ENCODE data around the gene SETD1A. TPM values are rescaled to one million over a fixed set of nuclear protein-coding genes. Genes with fewer than 3 reads are reported as not detected.
A peak's percentile ranks its signal among the peaks of the same experiment; 100 is the strongest.

The SETD1A gene
- 99.1 TPM for polyA plus RNA-seq (2012; ENCODE audit: insufficient read depth, insufficient read length, low read depth)

DNA sequence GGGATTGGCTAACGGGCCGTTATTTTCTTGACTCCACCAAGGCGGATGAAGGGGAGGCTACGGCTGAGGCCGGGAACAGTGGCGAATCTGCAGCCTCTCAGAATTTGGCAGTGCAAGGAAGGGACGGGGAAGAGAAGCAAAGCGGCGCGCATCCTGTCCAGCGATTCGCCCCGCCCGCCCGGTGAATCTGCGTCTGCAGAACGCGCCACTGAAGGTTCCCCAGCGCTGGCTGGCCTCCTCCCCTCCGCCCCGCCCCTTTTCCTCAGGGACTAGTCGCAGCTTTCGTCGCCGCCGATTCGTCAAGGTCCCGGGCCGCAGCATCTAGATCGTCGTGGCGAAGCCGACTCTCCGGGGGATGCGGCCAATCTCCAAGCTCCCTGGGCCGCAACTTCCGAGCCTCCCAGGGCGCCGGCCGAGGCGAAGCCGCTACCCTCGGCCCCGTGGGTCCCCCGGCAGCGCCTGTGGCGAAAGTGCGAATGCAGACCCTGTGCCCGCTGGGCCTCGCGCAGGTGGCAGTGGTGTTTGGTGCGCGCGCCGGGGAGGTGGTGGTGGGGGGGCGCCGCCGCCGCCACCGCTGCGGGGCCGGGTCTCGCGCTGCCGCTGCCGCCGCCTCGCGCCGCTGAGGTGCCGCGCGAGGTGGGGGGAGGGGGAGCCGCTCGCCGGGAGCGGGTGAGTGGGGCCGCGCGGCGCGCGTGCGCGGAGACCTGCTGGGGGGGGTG lies at the start of gene SETD1A:
Gene SETD1A, plus strand, starts transcription at position 299 of the 719 bp plus-strand sequence. CDS start 978 bp downstream, outside the sequence.
- peak within 1 kb of the TSS; percentile 83 for H3K4me3 ChIP-seq (ENCODE audit: low read depth, low read length)
- DNase-seq: peak; percentile 97
- TF ChIP-seq, protein P1, sequence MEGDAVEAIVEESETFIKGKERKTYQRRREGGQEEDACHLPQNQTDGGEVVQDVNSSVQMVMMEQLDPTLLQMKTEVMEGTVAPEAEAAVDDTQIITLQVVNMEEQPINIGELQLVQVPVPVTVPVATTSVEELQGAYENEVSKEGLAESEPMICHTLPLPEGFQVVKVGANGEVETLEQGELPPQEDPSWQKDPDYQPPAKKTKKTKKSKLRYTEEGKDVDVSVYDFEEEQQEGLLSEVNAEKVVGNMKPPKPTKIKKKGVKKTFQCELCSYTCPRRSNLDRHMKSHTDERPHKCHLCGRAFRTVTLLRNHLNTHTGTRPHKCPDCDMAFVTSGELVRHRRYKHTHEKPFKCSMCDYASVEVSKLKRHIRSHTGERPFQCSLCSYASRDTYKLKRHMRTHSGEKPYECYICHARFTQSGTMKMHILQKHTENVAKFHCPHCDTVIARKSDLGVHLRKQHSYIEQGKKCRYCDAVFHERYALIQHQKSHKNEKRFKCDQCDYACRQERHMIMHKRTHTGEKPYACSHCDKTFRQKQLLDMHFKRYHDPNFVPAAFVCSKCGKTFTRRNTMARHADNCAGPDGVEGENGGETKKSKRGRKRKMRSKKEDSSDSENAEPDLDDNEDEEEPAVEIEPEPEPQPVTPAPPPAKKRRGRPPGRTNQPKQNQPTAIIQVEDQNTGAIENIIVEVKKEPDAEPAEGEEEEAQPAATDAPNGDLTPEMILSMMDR (IDR thresholded peaks at IDR 0.05; ENCODE audit: low read depth, low read length): no peak; the same call in 1 of the 2 replicates
- H3K9me3 ChIP-seq: no peaks in the 10 kb centered on the region
- peaks cover 38% of the 10 kb centered on the region for H3K36me3 ChIP-seq
- H3K27me3 ChIP-seq: no peaks in the 10 kb centered on the region
- peaks cover 6% of the 10 kb centered on the region for H3K4me1 ChIP-seq

DNA sequence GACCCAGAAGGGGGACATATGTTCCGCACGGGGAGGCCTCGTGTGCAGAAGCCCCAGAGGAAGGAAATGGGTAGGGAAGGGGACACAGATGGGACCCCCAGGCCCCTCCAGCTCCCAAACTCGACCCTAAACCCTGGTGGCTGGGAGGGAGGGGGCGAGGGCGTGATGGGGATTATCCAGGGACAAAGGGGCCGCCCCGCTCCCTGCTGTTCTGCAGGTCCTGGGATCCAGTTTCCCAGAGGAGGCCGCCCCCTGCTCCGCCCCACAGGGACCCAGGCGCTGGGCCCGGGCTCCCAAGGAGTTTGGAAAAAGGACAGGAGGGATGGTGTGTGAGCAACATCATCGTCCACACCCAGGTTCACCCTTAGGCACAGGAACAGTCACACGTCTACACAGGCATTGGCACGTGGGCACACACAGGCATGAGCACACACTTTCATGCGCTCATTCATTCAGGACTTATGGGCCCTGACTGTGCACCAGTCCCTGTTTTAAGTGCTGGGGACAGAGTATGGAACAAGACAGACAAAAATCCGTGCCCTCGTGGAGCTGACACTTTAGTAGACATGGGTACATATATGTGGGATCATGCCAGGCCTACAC lies 47.0 kb upstream of the SETD1A start:
- no peaks in the 10 kb centered on the region for H3K27me3 ChIP-seq
- DNase-seq: no peak
- no peaks in the 10 kb centered on the region for H3K4me1 ChIP-seq
- TF ChIP-seq, protein P1 (IDR thresholded peaks at IDR 0.05; ENCODE audit: low read depth, low read length): no peak
- no peak overlapping the region for H3K4me3 ChIP-seq (ENCODE audit: low read depth, low read length)
- no peaks in the 10 kb centered on the region for H3K36me3 ChIP-seq
- no peaks in the 10 kb centered on the region for H3K9me3 ChIP-seq

DNA sequence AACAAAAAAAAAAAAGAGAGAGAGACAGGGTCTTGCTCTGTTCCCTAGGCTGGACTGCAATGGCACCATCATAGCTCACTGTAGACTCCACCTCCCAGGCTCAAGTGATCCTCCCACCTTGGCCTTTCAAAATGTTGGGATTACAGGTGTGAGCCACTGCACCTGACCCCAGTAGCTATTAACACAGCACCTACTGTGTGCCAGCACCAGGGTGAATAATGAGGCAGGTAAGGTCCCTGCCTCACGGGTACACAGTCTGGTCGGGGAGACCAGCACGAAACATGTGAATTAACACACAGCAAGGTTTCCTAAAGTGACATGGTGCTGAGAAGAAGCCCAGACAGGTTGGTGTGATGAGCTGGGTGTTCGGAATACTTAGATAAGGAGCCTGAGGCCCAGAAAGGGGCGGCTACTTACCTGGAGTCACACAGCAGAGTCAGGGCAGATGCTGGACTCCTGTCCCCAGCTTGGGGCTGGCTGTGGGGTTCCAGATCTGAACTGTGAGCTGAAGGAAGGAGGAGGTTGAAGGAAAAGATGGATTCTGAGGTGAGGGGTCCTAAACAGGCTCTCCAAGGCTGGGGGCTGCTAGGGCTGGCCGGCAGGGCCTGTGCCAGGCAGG lies 44.7 kb upstream of the SETD1A start:
- H3K4me1 ChIP-seq: no peaks in the 10 kb centered on the region
- TF ChIP-seq, protein P1 (IDR thresholded peaks at IDR 0.05; ENCODE audit: low read depth, low read length): no peak
- no peaks in the 10 kb centered on the region for H3K36me3 ChIP-seq
- no peaks in the 10 kb centered on the region for H3K27me3 ChIP-seq
- H3K4me3 ChIP-seq (ENCODE audit: low read depth, low read length): no peak overlapping the region
- H3K9me3 ChIP-seq: no peaks in the 10 kb centered on the region
- DNase-seq: no peak

DNA sequence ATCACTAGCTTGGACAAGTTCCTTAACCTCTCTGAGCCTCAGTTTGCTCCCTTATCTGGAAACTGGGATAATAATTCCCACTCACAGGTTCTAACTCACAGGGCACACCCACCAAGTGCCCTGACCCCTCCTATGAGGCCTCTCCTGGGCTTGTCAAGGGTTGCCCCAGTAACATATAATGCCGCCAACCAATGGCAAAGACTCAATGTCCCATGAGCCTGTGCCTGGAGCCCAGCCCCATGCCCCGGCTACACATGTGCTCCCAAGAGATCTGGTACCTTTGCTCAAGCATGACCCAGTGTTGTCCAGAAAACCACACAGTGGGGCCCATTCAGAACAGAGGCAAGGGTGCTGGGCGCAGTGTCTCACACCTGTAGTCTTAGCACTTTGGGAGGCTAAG lies 42.7 kb upstream of the SETD1A start:
- H3K36me3 ChIP-seq: no peaks in the 10 kb centered on the region
- TF ChIP-seq, protein P1 (IDR thresholded peaks at IDR 0.05; ENCODE audit: low read depth, low read length): no peak

DNA sequence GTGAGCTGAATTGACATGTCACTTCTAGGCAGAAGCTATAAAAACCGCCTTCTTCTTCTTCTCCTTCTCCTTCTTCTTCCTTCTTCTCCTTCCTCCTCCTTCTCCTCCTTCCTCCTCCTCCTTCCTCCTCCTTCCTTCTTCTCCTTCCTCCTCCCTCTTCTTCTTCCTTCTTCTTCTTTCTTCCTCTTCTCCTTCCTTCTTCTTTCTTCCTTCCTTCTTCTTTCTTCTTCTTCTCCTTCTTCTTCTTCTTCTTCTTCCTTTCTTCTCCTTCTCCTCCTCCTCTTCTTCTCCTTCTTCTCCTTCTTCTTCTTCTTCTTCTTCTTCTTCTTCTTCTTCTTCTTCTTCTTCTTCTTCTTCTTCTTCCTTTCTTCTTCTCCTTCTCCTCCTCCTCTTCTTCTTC lies 38.9 kb upstream of the SETD1A start:
- no peak overlapping the region for H3K4me3 ChIP-seq (ENCODE audit: low read depth, low read length)
- no peaks in the 10 kb centered on the region for H3K27me3 ChIP-seq
- no peaks in the 10 kb centered on the region for H3K9me3 ChIP-seq
- TF ChIP-seq, protein P1 (IDR thresholded peaks at IDR 0.05; ENCODE audit: low read depth, low read length): no peak
- no peaks in the 10 kb centered on the region for H3K36me3 ChIP-seq
- no peaks in the 10 kb centered on the region for H3K4me1 ChIP-seq
- DNase-seq: no peak

More for the DNA sequence above, 42.7 kb upstream of the SETD1A start:
- H3K27me3 ChIP-seq: no peaks in the 10 kb centered on the region
- H3K4me3 ChIP-seq (ENCODE audit: low read depth, low read length): no peak overlapping the region
- H3K4me1 ChIP-seq: no peaks in the 10 kb centered on the region
- H3K9me3 ChIP-seq: no peaks in the 10 kb centered on the region
- no peak for DNase-seq
